ENCODE data around the gene PREB.
"Not testable (repeated sequence)": the region's sequence is repeated elsewhere in the genome, so short reads cannot be mapped to it uniquely, and the experiment has no call there.

Gene PREB

DNA sequence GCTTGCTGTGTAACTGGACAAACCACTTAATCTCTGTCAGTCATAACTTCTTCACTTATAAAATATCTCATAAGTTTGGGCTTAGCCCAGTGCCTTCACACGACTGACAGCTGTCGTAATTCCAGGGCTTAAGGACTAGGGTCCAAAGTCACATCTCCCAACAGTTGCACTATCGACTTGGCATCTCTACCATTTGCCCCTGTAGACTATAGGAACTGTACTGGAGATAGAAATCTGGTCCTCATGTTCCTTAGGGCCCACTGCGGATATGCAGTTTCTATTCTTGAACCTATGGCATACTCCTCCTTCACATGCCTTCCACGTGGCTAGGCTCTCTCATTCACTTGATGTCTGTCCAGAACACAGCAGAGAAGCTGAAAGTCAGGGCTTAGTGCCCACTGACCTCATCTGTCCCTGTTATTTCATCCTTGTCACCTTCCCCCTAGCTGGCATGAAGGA, 8.2 kb downstream of the PREB start:
- TF ChIP-seq GATA1 (IDR thresholded peaks at IDR 0.05; ENCODE audit: low read depth, low read length) (no peak), POLR2A (IDR thresholded peaks at IDR 0.05; ENCODE audit: low read length) (no peak)
- no peak for DNase-seq

DNA sequence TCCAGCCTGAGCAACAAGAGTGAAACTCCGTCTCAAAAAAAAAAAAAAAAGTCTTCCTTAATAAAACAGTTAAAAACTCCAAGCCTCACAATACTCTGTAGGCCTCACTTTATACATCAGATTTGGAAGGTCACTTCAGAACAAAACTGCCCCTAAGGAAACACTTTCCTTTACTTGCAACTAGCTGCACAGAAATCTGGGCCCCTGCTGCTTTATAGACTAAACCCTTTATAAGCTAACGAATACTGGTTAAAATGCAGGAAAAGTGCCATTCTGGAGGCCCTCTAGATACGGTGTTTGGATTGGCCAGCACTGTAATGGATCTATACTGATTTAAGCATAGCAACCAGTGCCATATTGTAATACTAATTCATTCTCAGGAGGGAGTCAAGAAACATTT, 9.3 kb downstream of the PREB start:
- TF ChIP-seq POLR2A (IDR thresholded peaks at IDR 0.05; ENCODE audit: low read length) (no peak), GATA1 (IDR thresholded peaks at IDR 0.05; ENCODE audit: low read depth, low read length) (no peak)
- no peak for DNase-seq

DNA sequence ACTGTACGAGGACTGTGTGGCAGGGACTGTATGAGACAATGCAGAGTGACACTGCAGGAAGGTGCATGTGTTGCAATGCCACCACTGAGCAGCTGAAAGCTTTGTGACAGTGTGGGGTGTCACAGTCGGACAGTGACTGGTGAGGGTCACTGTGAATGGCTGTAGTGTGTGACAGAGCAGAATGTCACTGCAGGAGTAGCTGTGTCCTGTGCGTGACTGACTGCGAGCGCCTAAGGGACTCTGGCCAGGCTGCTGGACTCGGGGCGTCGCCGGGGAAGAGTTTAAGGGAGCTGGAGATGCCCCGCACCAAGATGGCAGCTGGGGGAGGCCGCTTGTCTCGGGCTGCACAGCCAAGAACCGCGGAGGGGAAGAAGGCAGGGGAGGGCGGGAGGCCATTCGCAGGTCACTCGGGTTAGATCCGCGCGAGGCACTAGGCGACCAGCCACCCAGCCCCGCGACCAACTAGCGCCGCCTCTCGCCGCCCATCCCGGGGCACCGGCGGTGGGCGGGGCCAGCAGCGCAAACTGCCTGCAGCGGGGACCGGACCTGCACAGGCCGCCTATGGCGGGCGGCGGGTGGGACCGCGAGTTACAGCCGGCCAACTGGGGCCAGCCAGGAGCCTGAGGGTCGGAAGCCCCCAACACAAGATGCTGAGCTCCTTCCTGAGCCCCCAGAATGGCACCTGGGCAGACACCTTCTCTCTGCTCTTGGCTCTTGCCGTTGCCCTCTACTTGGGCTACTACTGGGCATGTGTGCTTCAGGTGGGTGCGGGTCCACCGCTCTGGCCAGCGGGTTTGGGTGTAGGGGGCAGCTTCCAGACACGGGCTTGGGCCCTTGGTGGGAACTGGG, 10.9 kb downstream of the PREB start, which contains the start of gene ABHD1:
Gene ABHD1, plus strand, starts transcription at position 514 of the 849 bp plus-strand sequence. Its CDS starts 134 bp downstream, at position 648.
- no peak for TF ChIP-seq POLR2A (IDR thresholded peaks at IDR 0.05; ENCODE audit: low read length)
- DNase-seq, result peak; percentile 55 to 63

DNA sequence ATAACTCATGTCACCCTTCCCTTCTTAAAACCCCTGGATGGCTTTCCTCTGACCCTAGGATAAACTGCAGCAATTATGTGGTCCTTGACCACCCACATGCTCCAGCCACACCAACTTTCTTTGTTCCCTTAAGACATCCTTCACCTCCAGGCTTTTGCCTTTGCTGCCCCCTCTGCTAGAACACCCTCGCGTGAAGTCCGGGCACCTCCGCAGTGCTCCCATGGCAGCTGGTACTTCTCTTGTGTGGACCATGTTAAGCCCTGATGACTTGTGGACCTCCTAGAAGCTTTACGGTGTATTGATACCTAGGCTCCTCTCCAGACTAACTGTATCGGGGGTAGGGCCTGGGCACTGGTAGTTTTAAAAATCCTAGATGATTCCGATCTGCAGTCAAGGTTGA, 11.6 kb downstream of the PREB start:
- DNase-seq, result no peak
- TF ChIP-seq GATA1 (IDR thresholded peaks at IDR 0.05; ENCODE audit: low read depth, low read length) (no peak), POLR2A (IDR thresholded peaks at IDR 0.05; ENCODE audit: low read length) (no peak)

DNA sequence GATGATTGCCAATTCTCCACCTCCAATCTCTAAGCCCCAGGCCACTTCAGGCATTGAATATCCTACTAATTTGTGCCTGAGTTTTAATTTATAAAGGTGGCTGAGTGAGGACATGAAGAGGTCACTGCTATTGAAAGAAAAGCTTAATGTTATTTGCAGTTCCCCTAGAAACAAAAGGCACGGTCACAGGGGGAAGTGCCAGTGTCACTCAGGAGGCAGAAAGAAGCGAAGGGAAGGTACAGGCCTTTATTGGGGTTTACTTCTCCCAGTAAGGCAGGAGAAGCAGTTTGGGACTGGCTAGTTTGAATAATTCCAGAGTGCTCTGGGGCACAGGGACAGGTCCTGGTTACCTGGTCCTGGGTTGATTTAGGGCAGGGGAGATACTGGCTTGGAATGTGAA, 12.5 kb downstream of the PREB start:
- TF ChIP-seq POLR2A (IDR thresholded peaks at IDR 0.05; ENCODE audit: low read length) (no peak), GATA1 (IDR thresholded peaks at IDR 0.05; ENCODE audit: low read depth, low read length) (no peak)

GRCh38 chr2:27119330-27119670, 15.1 kb downstream of the PREB start:
- not testable (repeated sequence) for DNase-seq

More for the DNA sequence above, 12.5 kb downstream of the PREB start:
- DNase-seq, result no peak

- TF ChIP-seq GATA1 (IDR thresholded peaks at IDR 0.05; ENCODE audit: low read depth, low read length), result no peak
- no peak for TF ChIP-seq POLR2A (IDR thresholded peaks at IDR 0.05; ENCODE audit: low read length)
- DNase-seq, result peak; percentile 13 to 30
Observed at GRCh38 chr2:27118525-27119329, 15.7 kb downstream of the PREB start, which contains the start of gene CGREF1. Gene CGREF1 (minus strand): TSS chr2:27119128. CDS start chr2:27104366, 14,762 bp downstream.

GRCh38 chr2:27117995-27118524, 16.4 kb downstream of the PREB start:
- DNase-seq, result no peak
- TF ChIP-seq POLR2A (IDR thresholded peaks at IDR 0.05; ENCODE audit: low read length), result no peak
- TF ChIP-seq GATA1 (IDR thresholded peaks at IDR 0.05; ENCODE audit: low read depth, low read length), result no peak

GRCh38 chr2:27115519-27115918, 18.9 kb downstream of the PREB start:
- TF ChIP-seq POLR2A (IDR thresholded peaks at IDR 0.05; ENCODE audit: low read length), result no peak
- TF ChIP-seq GATA1 (IDR thresholded peaks at IDR 0.05; ENCODE audit: low read depth, low read length), result no peak
- no peak for DNase-seq

DNA sequence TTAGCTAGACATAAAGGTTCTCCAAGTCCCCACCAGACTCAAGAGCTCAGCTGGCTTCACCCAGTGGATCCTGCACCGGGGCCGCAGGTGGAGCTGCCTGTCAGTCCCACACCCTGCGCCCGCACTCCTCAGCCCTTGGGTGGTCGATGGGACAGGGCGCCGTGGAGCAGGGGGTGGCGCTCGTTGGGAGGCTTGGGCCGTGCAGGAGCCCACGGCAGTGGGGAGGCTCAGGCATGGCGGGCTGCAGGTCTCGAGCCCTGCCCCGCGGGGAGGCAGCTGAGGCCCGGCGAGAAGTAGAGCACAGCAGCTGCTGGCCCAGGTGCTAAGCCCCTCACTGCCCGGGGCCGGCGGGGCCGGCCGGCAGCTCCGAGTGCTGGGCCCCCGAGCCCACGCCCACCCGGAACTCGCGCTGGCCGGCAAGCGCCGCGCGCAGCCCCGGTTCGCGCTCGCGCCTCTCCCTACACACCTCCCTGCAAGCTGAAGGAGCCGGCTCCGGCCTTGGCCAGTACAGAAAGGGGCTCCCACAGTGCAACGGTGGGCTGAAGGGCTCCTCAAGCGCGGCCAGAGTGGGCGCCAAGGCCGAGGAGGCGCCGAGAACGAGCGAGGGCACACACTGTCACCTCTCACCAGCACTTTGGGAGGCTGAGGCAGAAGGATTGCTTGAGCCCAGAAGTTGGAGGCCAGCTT, 22.9 kb downstream of the PREB start:
- not testable (repeated sequence) for DNase-seq

DNA sequence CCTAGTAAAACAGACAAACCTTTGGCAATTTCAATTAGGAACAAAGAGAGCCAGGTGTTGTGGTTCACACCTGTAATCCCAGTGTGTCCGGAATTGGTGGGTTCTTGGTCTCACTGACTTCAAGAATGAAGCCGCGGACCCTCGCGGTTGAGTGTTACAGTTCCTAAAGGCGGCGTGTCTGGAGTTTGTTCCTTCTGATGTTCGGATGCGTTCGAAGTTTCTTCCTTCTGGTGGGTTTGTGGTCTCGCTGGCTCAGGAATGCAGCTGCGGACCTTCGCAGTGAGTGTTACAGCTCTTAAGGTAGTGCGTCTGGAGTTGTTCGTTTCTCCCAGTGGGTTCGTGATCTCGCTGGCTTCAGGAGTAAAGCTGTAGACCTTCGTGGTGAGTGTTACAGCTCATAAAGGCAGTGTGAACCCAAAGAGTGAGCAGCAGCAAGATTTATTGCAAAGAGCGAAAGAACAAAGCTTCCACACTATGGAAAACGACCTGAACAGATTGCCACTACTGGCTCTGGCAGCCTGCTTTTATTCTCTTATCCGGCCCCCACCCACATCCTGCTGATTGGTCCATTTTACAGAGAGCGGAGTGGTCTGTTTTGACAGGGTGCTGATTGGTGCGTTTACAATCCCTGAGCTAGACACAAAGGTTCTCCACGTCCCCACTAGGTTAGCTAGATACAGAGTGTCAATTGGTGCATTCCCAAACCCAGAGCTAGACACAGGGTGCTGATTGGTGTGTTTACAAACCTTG, 23.7 kb downstream of the PREB start:
- DNase-seq, result not testable (repeated sequence)

GRCh38 chr2:27109083-27109482, 25.4 kb downstream of the PREB start:
- TF ChIP-seq GATA1 (IDR thresholded peaks at IDR 0.05; ENCODE audit: low read depth, low read length), result no peak
- no peak for TF ChIP-seq POLR2A (IDR thresholded peaks at IDR 0.05; ENCODE audit: low read length)
- DNase-seq, result no peak

- no peak for DNase-seq
- no peak for TF ChIP-seq GATA1 (IDR thresholded peaks at IDR 0.05; ENCODE audit: low read depth, low read length)
- no peak for TF ChIP-seq POLR2A (IDR thresholded peaks at IDR 0.05; ENCODE audit: low read length)
Observed at GRCh38 chr2:27108221-27108620, 26.2 kb downstream of the PREB start.

Measured in erythroblast (primary cell).